Measurements from ENCODE around the gene BRINP1. TPM values are rescaled to one million over a fixed set of nuclear protein-coding genes. Genes with fewer than 3 reads are reported as not detected.

The BRINP1 gene
- total and polyA plus RNA-seq, 2 of the 8 experiments (the other 6 are each of a cell fraction or from before 2014, with no cell fraction given), result 19.5 to 20.5 TPM

DNA sequence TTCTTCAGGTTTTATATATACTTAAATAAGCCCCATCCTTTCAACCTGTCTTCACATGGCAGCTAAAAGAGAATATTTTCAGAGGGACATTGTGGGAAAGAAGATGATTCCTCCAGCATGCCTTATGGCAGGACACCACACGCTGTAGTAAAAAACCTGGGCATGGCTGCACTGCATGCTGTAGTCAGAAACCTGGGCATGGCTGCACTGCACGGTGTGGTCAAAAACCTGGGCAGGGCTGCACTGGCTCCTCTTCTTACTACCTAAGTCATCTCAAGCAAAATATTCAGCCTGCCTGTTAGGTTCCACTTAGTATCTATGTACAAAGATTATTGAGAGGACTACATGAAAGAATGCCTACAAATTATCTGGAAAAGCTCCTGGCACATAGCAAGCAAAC, 153.6 kb downstream of the BRINP1 start:
- Histone ChIP-seq H2BK20ac (ENCODE audit: low read length) (no peak overlapping the region), H2AK5ac (ENCODE audit: low read depth, low read length) (no peak overlapping the region), H3K23ac (ENCODE audit: insufficient read length) (no peak overlapping the region), H3K79me2 (ENCODE audit: control insufficient read depth in 1 of 2, insufficient read depth in 2 of 2, low read length in 2 of 2) (no peaks in the 10 kb centered on the region), H4K8ac (ENCODE audit: extremely low read depth, insufficient read depth, low read length) (no peak overlapping the region), H3K4me2 (ENCODE audit: insufficient read depth in 1 of 2, low read depth in 2 of 2, low read length in 2 of 2) (no peak overlapping the region), H4K5ac (ENCODE audit: insufficient read length, low read depth, low read length) (no peak overlapping the region), H3K23me2 (ENCODE audit: low read depth, low read length) (no peaks in the 10 kb centered on the region), H2BK15ac (ENCODE audit: low read length) (no peak overlapping the region), H3K36me3 (ENCODE audit: control insufficient read depth in 2 of 4, insufficient read depth in 4 of 4, low read length in 3 of 4) (no peaks in the 10 kb centered on the region; a peak in 1 of 8 replicates), H3K9me3 (ENCODE audit: insufficient read depth in 2 of 2, low read depth in 1 of 2, low read length in 1 of 2) (no peaks in the 10 kb centered on the region), H2AFZ (ENCODE audit: low read length) (no peak overlapping the region), H3K14ac (ENCODE audit: insufficient read length) (no peak overlapping the region), H3K27me3 (replicated peaks in 1 of 4; ENCODE audit: control insufficient read depth in 3 of 4, extremely low read depth in 1 of 4, insufficient read depth in 3 of 4, low read length in 3 of 4) (no peaks in the 10 kb centered on the region), H2BK5ac (ENCODE audit: low read depth, low read length) (no peak overlapping the region), H2BK12ac (ENCODE audit: low read depth, low read length) (no peak overlapping the region), H3K9ac (replicated peaks in 1 of 4; ENCODE audit: extremely low read depth in 1 of 4, low read depth in 3 of 4, low read length in 3 of 4) (no peak overlapping the region), H4K20me1 (replicated peaks in 1 of 2; ENCODE audit: control insufficient read depth in 1 of 2, insufficient read depth in 2 of 2, low read length in 2 of 2) (peaks cover 0 to 3% of the 10 kb centered on the region in 2 experiments), H4K91ac (replicated peaks; ENCODE audit: insufficient read length, low read length) (no peak overlapping the region), H3K56ac (replicated peaks; ENCODE audit: insufficient read length, low read depth, low read length) (no peak overlapping the region), H3K4me1 (replicated peaks in 1 of 4; ENCODE audit: control insufficient read depth in 3 of 4, insufficient read depth in 4 of 4, low read length in 3 of 4) (peaks cover 0 to 3% (median 0%) of the 10 kb centered on the region in 4 experiments; a peak in 1 of 7 replicates), H3K18ac (ENCODE audit: extremely low read depth, low read length) (no peak overlapping the region), H3K79me1 (ENCODE audit: low read depth, low read length) (no peaks in the 10 kb centered on the region), H3K4me3 (ENCODE audit: extremely low read depth in 1 of 4, insufficient read depth in 2 of 4, low read depth in 3 of 4, low read length in 4 of 4) (no peak overlapping the region), H3K4ac (replicated peaks; ENCODE audit: insufficient read length, low read depth, low read length) (no peak overlapping the region), H2BK120ac (replicated peaks; ENCODE audit: low read depth, low read length) (no peak overlapping the region), H3K27ac (ENCODE audit: low read depth, low read length) (no peak overlapping the region)
- TF ChIP-seq POLR2A (IDR thresholded peaks at IDR 0.05; ENCODE audit: control extremely low read depth in 1 of 2, low read depth in 2 of 2, low read length in 2 of 2) (no peak), EZH2 (IDR thresholded peaks at IDR 0.05; ENCODE audit: low read depth, low read length, severe bottlenecking) (no peak), FOSL1 (IDR thresholded peaks at IDR 0.05; ENCODE audit: insufficient read depth, low read depth, low read length) (no peak), KDM4A (IDR thresholded peaks at IDR 0.05; ENCODE audit: low read depth, low read length, severe bottlenecking) (no peak), SP2 (IDR thresholded peaks at IDR 0.05; ENCODE audit: low read length) (no peak), CBX5 (IDR thresholded peaks at IDR 0.05; ENCODE audit: low read depth, low read length) (no peak), EGR1 (IDR thresholded peaks at IDR 0.05; ENCODE audit: borderline replicate concordance, low read depth, low read length) (no peak), CHD2 (IDR thresholded peaks at IDR 0.05; ENCODE audit: low read length) (no peak), TAF1 (IDR thresholded peaks at IDR 0.05; ENCODE audit: low read depth, low read length) (no peak), TBP (IDR thresholded peaks at IDR 0.05; ENCODE audit: low read depth, low read length) (no peak)
- TF ChIP-seq, protein P1, sequence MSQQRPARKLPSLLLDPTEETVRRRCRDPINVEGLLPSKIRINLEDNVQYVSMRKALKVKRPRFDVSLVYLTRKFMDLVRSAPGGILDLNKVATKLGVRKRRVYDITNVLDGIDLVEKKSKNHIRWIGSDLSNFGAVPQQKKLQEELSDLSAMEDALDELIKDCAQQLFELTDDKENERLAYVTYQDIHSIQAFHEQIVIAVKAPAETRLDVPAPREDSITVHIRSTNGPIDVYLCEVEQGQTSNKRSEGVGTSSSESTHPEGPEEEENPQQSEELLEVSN (IDR thresholded peaks at IDR 0.05), result no peak
- CTCF ChIA-PET (ENCODE audit: partially characterized antibody), result no interaction called here
- POLR2A ChIA-PET (ENCODE audit: partially characterized antibody), result no interaction called here
- DNase-seq (ENCODE audit: low read depth in 1 of 2, low spot score in 2 of 2) (no peak), FAIRE-seq (no peak)
- WGBS, 2 experiments (ENCODE audit: extremely low coverage in 1 of 2, insufficient coverage in 1 of 2, insufficient read length in 1 of 2, insufficient replicate concordance in 2 of 2, low coverage in 1 of 2, low lambda C conversion rate in 2 of 2, missing lambda C conversion rate in 1 of 2), result 88% methylated on average over 2 of the region's 2 CpGs; no CpG with 5 or more reads in 1 of the 2 experiments
